HEK293 (cell line): Measurements from ENCODE around the gene SINHCAF.

Source experiments
- CTCF ChIA-PET: fragments of 350-600 bp; formaldehyde crosslinking; extraction: SDS; loops from one replicate; lab custom pipeline; 2021; ENCODE audit warnings: antibody characterized with exemption; lab: Yijun Ruan, JAX
- POLR2A ChIA-PET: fragments of 300-600 bp; formaldehyde crosslinking; extraction: SDS; loops from one replicate; lab custom pipeline; 2020; ENCODE audit warnings: antibody characterized with exemption, inconsistent platforms; lab: Yijun Ruan, JAX
- H3K27ac ChIP-seq: fragments of 200-500 bp; sonication (Bioruptor generic); 2 replicates; pipeline ENCODE4 v1.5.1; 2014; ENCODE audit warnings: low read depth, low read length, control low read depth, inconsistent platforms; ENCODE audit errors: extremely low read depth
- H3K36me3 ChIP-seq, 2 experiments: fragments of 200-500 bp in 1 of 2; sonication (Bioruptor generic) in 1 of 2; 1 replicate in 1 of 2; 2 replicates in 1 of 2; pipeline ENCODE4 v1.5.1; 2014 to 2017; ENCODE audit warnings: inconsistent platforms in 2 of 2, low read length in 2 of 2; ENCODE audit not compliant: control insufficient read depth in 2 of 2, insufficient read depth in 1 of 2
- H3K4me1 ChIP-seq: fragments of 200-500 bp; sonication (Bioruptor generic); 2 replicates; pipeline ENCODE4 v1.5.1; 2014; ENCODE audit warnings: mild to moderate bottlenecking, low read length, inconsistent platforms; ENCODE audit not compliant: control insufficient read depth, insufficient read depth
- H3K4me3 ChIP-seq: 2 replicates; pipeline ENCODE4 v1.5.1; 2011; ENCODE audit warnings: low read depth, mild to moderate bottlenecking, control low read depth, low read length, moderate library complexity
- H3K9me3 ChIP-seq: fragments of 200-500 bp; sonication (Bioruptor generic); 2 replicates; pipeline ENCODE4 v1.5.1; 2014; ENCODE audit warnings: low read depth, low read length, inconsistent platforms; ENCODE audit not compliant: control insufficient read depth, insufficient read depth
- GFI1B ChIP-seq: fragments of 450-650 bp; formaldehyde crosslinking; IDR thresholded peaks from 2 replicates; pipeline ENCODE4 v1.5.1; 2016; ENCODE audit warnings: missing biosample characterization, missing genetic modification characterization
- GLI2 ChIP-seq: fragments of 450-650 bp; formaldehyde crosslinking; IDR thresholded peaks from 2 replicates; pipeline ENCODE4; 2017; ENCODE audit warnings: missing biosample characterization, missing genetic modification characterization, low read depth, borderline replicate concordance
- KLF9 ChIP-seq: fragments of 450-650 bp; formaldehyde crosslinking; IDR thresholded peaks from 2 replicates; pipeline ENCODE4 v1.5.1; 2016; ENCODE audit warnings: missing biosample characterization, missing genetic modification characterization, low read depth
- REST ChIP-seq: fragments of 450-650 bp; formaldehyde crosslinking; IDR thresholded peaks from 2 replicates; pipeline ENCODE4 v1.5.1; 2016; ENCODE audit warnings: missing biosample characterization, missing genetic modification characterization
- SALL2 ChIP-seq: fragments of 450-650 bp; formaldehyde crosslinking; IDR thresholded peaks from 2 replicates; pipeline ENCODE4 v1.5.0; 2017; ENCODE audit warnings: missing biosample characterization, mild to moderate bottlenecking, missing genetic modification characterization, borderline replicate concordance
- SCRT1 ChIP-seq: fragments of 450-650 bp; formaldehyde crosslinking; IDR thresholded peaks from 2 replicates; pipeline ENCODE4 v1.5.1; 2016; ENCODE audit warnings: missing biosample characterization, missing genetic modification characterization, borderline replicate concordance
- SP2 ChIP-seq: fragments of 450-650 bp; formaldehyde crosslinking; IDR thresholded peaks from 2 replicates; pipeline ENCODE4 v1.5.1; 2016; ENCODE audit warnings: missing biosample characterization, missing genetic modification characterization
- SP3 ChIP-seq: fragments of 450-650 bp; formaldehyde crosslinking; IDR thresholded peaks from 2 replicates; pipeline ENCODE4 v1.5.1; 2016; ENCODE audit warnings: missing biosample characterization, missing genetic modification characterization
- TRIM28 ChIP-seq: IDR thresholded peaks from 2 replicates; pipeline ENCODE4 v1.6.1; 2011; ENCODE audit warnings: low read length, control low read depth, borderline replicate concordance
- WT1 ChIP-seq: fragments of 450-650 bp; formaldehyde crosslinking; IDR thresholded peaks from 2 replicates; pipeline ENCODE4 v1.5.1; 2016; ENCODE audit warnings: missing biosample characterization, missing genetic modification characterization
- ZIC2 ChIP-seq: fragments of 450-650 bp; formaldehyde crosslinking; IDR thresholded peaks from 2 replicates; pipeline ENCODE4 v1.5.1; 2016; ENCODE audit warnings: missing biosample characterization, missing genetic modification characterization
- ZNF140 ChIP-seq: fragments of 450-650 bp; formaldehyde crosslinking; IDR thresholded peaks from 2 replicates; pipeline ENCODE4 v1.5.1; 2016; ENCODE audit warnings: missing biosample characterization, missing genetic modification characterization
- ZNF175 ChIP-seq: fragments of 450-650 bp; formaldehyde crosslinking; IDR thresholded peaks from 2 replicates; pipeline ENCODE4 v1.5.1; 2016; ENCODE audit warnings: missing biosample characterization, missing genetic modification characterization
- ZNF23 ChIP-seq: fragments of 450-650 bp; formaldehyde crosslinking; IDR thresholded peaks from 2 replicates; pipeline ENCODE4 v1.5.1; 2016; ENCODE audit warnings: missing biosample characterization, missing genetic modification characterization, borderline replicate concordance
- ZNF248 ChIP-seq: fragments of 450-650 bp; formaldehyde crosslinking; IDR thresholded peaks from 2 replicates; pipeline ENCODE4 v1.5.1; 2017; ENCODE audit warnings: missing biosample characterization, missing genetic modification characterization
- ZNF274 ChIP-seq, 2 experiments: fragments of 200-500 bp in 1 of 2; fragments of 450-650 bp in 1 of 2; sonication (Bioruptor generic) in 1 of 2; formaldehyde crosslinking in 1 of 2; IDR thresholded peaks; 2 replicates each; pipeline versions ENCODE4 v1.5.1 to v1.6.1; 2014 to 2016; ENCODE audit warnings: borderline replicate concordance in 1 of 2, inconsistent platforms in 1 of 2, low read length in 1 of 2, missing biosample characterization in 1 of 2, missing genetic modification characterization in 1 of 2
- ZNF473 ChIP-seq: fragments of 450-650 bp; formaldehyde crosslinking; IDR thresholded peaks from 2 replicates; pipeline ENCODE4 v1.5.1; 2017; ENCODE audit warnings: missing biosample characterization, missing genetic modification characterization
- ZNF510 ChIP-seq: fragments of 450-650 bp; formaldehyde crosslinking; IDR thresholded peaks from 2 replicates; pipeline ENCODE4 v1.5.1; 2018; ENCODE audit warnings: mild to moderate bottlenecking, missing genetic modification characterization, missing biosample characterization; ENCODE audit not compliant: insufficient replicate concordance
- ZNF544 ChIP-seq: fragments of 450-650 bp; formaldehyde crosslinking; IDR thresholded peaks from 2 replicates; pipeline ENCODE4 v1.5.0; 2017; ENCODE audit warnings: missing biosample characterization, missing genetic modification characterization
- ZNF596 ChIP-seq: fragments of 450-650 bp; IDR thresholded peaks from 2 replicates; pipeline ENCODE4 v1.5.0; 2018; ENCODE audit warnings: missing biosample characterization, mild to moderate bottlenecking, missing genetic modification characterization, moderate library complexity
- ZNF785 ChIP-seq: fragments of 450-650 bp; formaldehyde crosslinking; IDR thresholded peaks from 2 replicates; pipeline ENCODE4 v1.5.1; 2016; ENCODE audit warnings: missing biosample characterization, missing genetic modification characterization
- ZNF843 ChIP-seq: fragments of 450-650 bp; formaldehyde crosslinking; IDR thresholded peaks from 2 replicates; pipeline ENCODE4 v1.5.1; 2016; ENCODE audit warnings: missing biosample characterization, missing genetic modification characterization
- TF ChIP-seq, protein P1 (sequence below): sonication (generic); formaldehyde crosslinking; IDR thresholded peaks from 2 replicates; pipeline ENCODE4 v1.8.1; 2022; ENCODE audit warnings: mild to moderate bottlenecking, moderate library complexity, missing genetic modification reagents
- TF ChIP-seq, protein P2 (sequence below): fragments of 450-650 bp; formaldehyde crosslinking; IDR thresholded peaks from 2 replicates; pipeline ENCODE4 v1.5.1; 2016; ENCODE audit warnings: missing biosample characterization, missing genetic modification characterization

Gene SINHCAF

DNA sequence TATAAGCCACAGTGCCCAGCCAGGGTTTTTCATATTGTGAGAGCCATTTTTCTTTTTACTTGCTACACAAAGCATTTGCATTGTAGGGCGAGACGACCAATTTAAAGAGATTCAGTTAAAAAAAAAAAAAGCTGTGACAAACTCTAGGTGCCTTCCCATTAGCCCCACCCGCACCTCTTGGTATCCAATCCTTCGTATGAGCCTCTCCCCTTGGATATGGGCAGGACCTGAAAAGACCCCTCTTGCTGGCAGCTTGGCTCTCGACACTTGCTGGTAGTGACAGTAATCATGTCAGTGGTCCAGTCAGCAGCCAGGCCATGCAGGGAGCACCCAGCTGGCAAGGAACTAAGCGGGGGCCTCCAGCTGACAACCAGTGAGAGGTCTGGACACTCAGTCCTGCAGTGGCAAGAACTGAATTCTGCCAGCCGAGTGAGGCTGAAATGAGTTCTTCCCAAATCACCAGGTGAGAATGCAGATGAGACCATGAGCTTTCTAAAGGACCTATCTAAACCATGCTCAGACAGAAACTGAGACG lies 46.5 kb downstream of the SINHCAF start:
- ChIA-PET CTCF (interaction anchor here (0.6 to 1.1 kb wide), 2 partner anchors 7 to 205 kb away, joined by 3 to 4 read pairs; no protein-coding TSS in a partner anchor), POLR2A (no interaction called here)
- Histone ChIP-seq H3K4me1 (no peaks in the 10 kb centered on the region), H3K4me3 (no peak overlapping the region), H3K9me3 (no peaks in the 10 kb centered on the region), H3K27ac (no peak overlapping the region), H3K36me3 (peaks cover 27 to 38% of the 10 kb centered on the region in 2 experiments)
- TF ChIP-seq ZNF510 (tag by site-specific recombination) (no peak), ZNF544 (tag by site-specific recombination) (no peak), ZIC2 (peak; percentile 32; the same call in 1 of the 2 replicates), ZNF175 (tag by site-specific recombination) (no peak), ZNF843 (no peak), ZNF473 (tag by site-specific recombination) (no peak)

GRCh38 chr12:31278832-31279231 lies 47.1 kb downstream of the SINHCAF start:
- H3K36me3 ChIP-seq = peaks cover 21 to 35% of the 10 kb centered on the region in 2 experiments
- no peaks in the 10 kb centered on the region for H3K9me3 ChIP-seq
- no peak overlapping the region for H3K4me3 ChIP-seq
- ChIA-PET CTCF (no interaction called here), POLR2A (no interaction called here)
- TF ChIP-seq SCRT1 (tag by site-specific recombination) = no peak
- TF ChIP-seq, protein P1, sequence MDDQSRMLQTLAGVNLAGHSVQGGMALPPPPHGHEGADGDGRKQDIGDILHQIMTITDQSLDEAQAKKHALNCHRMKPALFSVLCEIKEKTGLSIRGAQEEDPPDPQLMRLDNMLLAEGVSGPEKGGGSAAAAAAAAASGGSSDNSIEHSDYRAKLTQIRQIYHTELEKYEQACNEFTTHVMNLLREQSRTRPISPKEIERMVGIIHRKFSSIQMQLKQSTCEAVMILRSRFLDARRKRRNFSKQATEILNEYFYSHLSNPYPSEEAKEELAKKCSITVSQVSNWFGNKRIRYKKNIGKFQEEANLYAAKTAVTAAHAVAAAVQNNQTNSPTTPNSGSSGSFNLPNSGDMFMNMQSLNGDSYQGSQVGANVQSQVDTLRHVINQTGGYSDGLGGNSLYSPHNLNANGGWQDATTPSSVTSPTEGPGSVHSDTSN (CRISPR knock-in tag) = no peak
- TF ChIP-seq ZNF843 = no peak
- no peak for TF ChIP-seq WT1 (tag by site-specific recombination)
- no peak for TF ChIP-seq GLI2
- no peak for TF ChIP-seq TRIM28
- TF ChIP-seq ZNF248 = no peak
- no peak for TF ChIP-seq ZNF140
- TF ChIP-seq, protein P2, sequence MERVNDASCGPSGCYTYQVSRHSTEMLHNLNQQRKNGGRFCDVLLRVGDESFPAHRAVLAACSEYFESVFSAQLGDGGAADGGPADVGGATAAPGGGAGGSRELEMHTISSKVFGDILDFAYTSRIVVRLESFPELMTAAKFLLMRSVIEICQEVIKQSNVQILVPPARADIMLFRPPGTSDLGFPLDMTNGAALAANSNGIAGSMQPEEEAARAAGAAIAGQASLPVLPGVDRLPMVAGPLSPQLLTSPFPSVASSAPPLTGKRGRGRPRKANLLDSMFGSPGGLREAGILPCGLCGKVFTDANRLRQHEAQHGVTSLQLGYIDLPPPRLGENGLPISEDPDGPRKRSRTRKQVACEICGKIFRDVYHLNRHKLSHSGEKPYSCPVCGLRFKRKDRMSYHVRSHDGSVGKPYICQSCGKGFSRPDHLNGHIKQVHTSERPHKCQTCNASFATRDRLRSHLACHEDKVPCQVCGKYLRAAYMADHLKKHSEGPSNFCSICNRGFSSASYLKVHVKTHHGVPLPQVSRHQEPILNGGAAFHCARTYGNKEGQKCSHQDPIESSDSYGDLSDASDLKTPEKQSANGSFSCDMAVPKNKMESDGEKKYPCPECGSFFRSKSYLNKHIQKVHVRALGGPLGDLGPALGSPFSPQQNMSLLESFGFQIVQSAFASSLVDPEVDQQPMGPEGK = no peak
- no peak for TF ChIP-seq GFI1B
- TF ChIP-seq REST = no peak
- no peak for TF ChIP-seq ZNF596 (tag by site-specific recombination)
- no peak for TF ChIP-seq KLF9 (tag by site-specific recombination)
- no peak for TF ChIP-seq SP3 (tag by site-specific recombination)
- TF ChIP-seq ZNF274 (IDR thresholded peaks at IDR 0.05; ENCODE audit: low read length) = no peak
- TF ChIP-seq ZNF274 (tag by site-specific recombination; IDR thresholded peaks at IDR 0.05; ENCODE audit: borderline replicate concordance) = no peak
- no peak for TF ChIP-seq SP2
- no peak for TF ChIP-seq ZNF785
- no peak for TF ChIP-seq SALL2 (tag by site-specific recombination)
- no peak for TF ChIP-seq ZNF23 (tag by site-specific recombination)
- TF ChIP-seq, all 188 proteins: peak for 0
- Histone ChIP-seq H3K27ac (no peak overlapping the region), H3K4me1 (no peaks in the 10 kb centered on the region)
